ENCODE results near the gene ADCY9.

DNA sequence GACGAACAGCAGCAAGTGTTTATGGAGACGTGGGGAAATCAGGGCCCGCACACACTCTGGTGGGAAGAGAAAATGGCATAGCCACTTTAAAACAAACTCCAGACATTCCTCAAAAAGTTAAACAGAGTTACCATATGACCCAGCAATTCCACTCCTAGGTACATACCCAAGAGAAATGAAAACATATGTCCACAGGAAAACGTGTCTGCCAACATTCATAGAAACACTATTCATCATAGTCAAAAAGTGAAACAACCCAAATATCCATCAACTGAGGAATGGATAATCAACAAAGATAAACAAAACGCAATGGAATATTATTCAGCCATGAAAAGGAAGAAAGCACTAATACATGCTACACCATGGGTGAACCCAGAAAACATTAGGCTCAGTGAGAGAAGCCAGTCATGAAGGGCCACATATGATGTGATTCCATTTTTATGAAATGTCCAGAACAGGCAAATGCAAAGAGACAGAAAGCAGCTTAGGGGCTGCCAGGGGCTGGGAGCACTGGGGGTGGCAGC, 32.8 kb downstream of the ADCY9 start:
- TF ChIP-seq, protein P1, sequence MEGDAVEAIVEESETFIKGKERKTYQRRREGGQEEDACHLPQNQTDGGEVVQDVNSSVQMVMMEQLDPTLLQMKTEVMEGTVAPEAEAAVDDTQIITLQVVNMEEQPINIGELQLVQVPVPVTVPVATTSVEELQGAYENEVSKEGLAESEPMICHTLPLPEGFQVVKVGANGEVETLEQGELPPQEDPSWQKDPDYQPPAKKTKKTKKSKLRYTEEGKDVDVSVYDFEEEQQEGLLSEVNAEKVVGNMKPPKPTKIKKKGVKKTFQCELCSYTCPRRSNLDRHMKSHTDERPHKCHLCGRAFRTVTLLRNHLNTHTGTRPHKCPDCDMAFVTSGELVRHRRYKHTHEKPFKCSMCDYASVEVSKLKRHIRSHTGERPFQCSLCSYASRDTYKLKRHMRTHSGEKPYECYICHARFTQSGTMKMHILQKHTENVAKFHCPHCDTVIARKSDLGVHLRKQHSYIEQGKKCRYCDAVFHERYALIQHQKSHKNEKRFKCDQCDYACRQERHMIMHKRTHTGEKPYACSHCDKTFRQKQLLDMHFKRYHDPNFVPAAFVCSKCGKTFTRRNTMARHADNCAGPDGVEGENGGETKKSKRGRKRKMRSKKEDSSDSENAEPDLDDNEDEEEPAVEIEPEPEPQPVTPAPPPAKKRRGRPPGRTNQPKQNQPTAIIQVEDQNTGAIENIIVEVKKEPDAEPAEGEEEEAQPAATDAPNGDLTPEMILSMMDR (IDR thresholded peaks at IDR 0.05 in 8 of 11, conservative IDR thresholded peaks at IDR 0.05 in 3 of 11) = no peak
- TF ChIP-seq POLR2A (IDR thresholded peaks at IDR 0.05) = no peak

All from spleen (tissue), 7 donors.